ENCODE results near the gene DENND4A.
"Not testable (repeated sequence)": the region's sequence is repeated elsewhere in the genome, so short reads cannot be mapped to it uniquely, and the experiment has no call there.

The DENND4A gene

DNA sequence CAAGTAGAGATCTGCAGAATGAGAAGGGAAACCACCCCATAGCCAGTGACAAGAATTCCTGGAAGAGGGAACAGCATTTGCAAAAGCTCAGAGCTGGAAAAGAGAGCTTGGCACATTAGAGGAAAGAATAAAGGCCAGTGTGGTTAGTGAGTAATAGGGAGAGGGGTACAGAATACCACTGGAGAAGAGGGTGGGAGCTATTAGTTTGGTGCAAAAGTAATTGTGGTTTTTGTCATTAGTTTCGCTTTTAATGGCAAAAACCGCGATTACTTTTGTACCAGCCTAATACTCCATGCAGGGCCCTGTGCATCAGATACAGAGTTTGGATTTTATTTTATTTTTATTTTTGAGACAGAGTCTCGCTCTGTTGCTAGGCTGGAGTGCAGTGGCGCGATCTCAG lies 160.6 kb downstream of the DENND4A start:
- no peak for DNase-seq (ENCODE audit: low spot score)

DNA sequence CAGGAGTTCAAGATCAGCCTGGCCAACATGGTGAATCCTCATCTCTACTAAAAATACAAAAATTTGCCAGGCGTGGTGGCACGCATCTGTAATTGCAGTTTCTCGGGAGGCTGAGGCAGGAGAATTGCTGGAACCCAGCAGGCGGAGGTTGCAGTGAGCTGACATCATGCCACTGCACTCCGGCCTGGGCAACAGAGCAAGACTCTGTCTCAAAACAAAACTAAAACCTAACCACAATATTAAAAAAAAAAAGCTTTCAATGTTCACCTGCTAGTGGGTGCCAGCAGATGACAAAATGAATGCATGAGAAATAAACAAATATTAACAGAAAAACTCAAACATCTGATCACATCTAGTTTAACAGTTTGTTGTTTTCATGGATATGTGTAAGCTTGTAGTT lies 161.3 kb downstream of the DENND4A start:
- no peak for DNase-seq (ENCODE audit: low spot score)

DNA sequence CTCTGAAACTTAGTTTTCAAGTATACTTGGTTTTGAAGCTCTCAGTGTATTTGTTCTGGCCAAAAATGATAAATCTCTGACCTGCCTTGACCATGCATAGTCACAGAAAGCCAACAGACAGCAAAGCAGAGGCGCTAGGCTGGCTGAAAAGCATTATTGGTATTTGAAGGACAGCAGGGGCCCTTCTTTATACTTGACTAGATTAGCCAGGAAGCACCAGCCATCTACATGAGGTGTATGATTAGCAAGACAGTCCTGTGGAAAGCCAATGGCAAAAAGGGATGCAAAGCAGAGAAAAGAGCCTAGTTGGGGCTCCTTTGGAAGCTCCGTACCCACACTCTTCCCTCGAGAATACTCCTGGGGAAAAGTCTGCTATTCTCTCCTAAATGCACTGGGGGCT lies 162.5 kb downstream of the DENND4A start:
- no peak for DNase-seq (ENCODE audit: low spot score)

DNA sequence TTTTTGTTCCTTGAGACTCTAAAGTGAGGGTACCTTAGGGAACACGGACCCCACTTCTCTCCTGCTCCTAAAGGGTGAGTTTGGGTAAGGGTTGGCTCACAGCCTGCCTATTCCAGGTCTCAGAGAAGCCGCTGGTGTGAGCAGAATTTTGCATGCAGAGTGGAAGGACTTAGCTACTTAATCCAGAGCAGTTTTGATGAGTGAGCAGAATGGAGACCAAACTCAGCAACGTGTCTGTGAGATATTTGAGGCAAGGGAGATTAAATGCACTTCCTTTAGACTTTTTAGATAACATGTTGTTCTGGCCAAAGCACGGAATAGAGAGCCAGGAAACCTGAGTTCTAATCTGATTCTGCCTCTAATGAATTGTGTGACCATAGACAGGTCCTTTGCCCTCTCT lies 165.2 kb downstream of the DENND4A start:
- no peak for DNase-seq (ENCODE audit: low spot score)

DNA sequence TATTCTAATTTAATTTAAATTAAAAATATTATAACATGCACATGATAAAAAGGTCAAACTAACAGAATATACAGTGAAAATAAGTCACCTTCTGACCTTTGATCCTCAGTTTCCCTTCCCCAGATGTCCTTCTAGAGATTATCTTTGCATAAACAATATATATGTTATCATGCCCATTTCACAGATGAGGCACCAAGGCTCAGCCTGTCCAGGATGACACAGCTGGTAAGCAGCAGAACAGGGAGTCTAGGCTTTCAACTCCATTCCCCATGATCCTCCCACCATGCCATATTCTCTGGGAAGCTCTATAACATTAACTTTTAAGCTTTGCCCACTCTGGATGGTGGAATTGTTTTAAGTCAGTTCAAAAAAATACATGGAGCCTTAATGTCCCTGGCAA lies 169.0 kb downstream of the DENND4A start:
- DNase-seq (ENCODE audit: low spot score): no peak

DNA sequence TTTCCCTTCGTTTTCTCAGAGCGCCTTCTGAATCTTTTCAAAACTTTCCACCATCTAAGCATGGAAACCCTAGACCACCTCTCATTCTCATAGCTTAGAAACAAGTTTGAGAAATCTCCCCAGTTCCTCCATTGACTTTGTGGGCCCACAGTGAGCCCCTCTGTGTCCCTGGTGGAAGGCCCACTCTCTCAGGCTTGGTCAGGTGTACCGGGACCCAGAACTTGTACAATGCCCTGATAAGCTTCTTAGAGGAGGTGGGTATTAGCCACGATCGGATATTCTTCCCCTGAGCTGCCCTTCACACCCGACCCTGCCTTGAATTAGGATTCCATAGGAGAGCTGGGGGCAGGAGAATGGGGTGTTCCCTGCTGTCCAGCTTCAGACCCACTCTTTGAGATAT lies 170.5 kb downstream of the DENND4A start, which contains the start of gene SLC24A1:
SLC24A1 (plus strand) TSS at position 301 of the 400 bp plus-strand sequence. CDS start 2,143 bp downstream, outside the sequence.
- no peak for DNase-seq (ENCODE audit: low spot score)

DNA sequence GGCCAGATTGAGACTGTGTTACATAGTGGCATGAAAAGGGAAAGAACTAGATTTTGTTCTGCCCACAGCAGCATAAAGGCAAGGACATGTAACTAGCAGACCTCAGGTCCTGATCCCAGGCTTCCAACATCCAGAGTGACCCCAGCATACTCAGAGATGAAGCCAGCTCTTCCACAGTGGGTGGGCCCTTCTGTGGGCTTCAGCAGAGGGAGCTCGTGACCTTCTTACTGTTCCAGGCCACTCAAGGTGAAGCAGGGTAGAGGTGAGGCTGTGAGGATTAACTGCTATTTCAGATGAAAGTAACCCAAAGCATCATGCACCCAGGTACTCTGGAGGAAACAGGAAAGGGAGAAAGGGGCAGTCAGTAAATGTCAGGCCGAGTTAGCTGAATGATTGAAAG lies 171.3 kb downstream of the DENND4A start:
- no peak for DNase-seq (ENCODE audit: low spot score)

DNA sequence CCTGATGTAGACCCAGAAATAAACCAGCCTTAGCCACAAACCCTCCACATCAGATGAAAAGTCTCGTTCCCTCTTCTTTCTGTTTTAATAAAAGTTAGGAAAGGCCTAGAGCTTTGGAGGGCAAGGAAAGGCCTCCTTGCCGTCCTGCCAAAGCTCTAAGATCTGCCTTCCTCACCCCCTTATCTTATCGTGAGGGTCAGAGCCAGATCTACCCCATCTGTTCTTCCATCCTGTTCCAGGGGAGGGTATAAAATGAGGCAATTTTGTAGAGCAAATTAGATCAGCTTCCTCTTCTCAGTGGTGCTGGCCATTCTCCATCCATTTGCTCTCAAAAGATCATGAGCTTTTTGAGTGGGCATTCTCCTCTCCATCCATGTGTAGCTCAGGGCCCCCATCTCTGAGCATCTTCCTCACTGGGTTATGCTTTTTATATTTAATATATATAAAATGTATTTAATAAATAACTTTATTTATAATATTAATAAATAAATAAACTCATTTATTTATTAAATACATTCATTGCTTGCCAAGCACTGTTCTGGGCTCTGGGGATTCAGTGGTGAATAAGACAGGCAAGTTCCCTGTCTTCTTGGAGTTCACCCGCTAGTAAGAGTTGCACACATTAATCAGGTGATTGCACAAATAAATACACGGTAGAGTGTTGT lies 172.3 kb downstream of the DENND4A start:
- no peak for DNase-seq (ENCODE audit: low spot score)

DNA sequence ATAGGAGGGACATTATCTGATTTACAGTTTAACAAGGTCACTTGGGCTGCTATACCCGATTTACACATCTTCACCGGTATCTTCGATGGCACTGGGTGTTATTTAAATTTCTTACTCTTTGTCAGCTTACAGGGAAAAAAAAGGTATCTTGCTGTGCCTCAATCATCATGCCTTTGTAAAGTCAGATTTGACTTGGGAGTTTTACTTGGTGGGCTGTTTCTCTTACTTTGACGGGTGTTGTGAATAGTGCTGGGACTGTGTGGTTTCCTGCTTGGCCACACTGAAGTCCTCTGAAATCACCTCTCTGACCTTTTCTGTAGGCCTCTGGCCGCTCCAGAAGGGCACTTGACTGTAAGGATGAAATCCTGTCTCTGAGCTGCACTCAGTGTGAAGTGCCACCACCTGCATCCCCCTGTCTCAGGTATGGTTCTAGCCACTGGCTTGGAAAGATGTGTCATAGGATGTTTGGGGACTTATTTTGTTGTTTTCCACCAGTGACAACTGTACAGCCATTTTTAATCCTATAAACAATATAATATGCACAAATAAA lies 173.5 kb downstream of the DENND4A start:
- DNase-seq (ENCODE audit: low spot score): no peak

DNA sequence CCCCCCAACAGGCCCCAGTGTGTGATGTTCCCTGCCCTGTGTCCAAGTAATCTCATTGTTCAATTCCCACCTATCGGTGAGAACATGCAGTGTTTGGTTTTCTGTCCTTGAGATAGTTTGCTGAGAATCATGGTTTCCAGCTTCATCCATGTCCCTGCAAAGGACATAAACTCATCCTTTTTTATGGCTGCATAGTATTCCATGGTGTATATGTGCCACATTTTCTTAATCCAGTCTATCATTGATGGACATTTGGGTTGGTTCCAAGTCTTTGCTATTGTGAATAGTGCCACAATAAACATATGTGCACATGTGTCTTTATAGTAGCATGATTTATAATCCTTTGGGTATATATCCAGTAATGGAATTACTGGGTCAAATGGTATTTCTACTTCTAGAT lies 176.2 kb downstream of the DENND4A start:
- DNase-seq (ENCODE audit: low spot score): not testable (repeated sequence)

DNA sequence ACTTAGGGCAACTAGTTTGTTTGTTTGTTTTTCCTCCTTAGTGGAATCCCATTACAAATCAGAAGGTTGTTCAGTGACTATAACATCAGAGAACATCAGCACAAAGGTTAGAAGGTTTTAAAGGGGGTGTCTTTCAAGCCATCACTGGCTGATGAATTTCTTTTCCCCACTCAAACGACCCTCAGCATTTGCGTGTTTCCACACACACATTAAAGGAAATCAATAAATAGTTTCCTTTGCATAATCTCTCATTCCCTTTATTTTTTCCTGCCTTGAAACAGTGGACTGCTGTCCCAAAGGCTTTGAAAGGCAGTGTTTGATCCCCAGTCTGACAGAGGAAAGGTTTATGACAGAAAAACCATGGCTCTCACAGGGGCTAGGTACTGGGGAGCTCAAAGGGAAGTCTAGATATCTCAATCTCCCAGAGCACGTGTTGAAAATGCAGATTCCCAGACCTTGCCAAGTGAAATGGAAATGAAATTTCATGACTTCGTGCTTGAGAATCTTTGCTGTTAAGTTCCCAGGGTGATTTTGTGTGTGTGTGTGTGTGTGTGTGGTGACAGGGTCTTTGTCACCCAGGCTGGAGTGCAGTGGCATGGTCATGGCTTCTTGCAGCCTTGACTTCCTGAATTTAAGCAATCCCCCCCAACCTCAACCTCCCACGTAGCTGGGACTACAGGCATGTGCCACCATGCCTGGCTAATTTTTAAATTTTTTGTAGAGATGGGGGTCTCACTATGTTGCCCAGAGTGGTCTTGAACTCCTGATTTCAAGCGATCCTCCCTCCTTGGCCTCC lies 178.9 kb downstream of the DENND4A start:
- DNase-seq (ENCODE audit: low spot score): no peak

DNA sequence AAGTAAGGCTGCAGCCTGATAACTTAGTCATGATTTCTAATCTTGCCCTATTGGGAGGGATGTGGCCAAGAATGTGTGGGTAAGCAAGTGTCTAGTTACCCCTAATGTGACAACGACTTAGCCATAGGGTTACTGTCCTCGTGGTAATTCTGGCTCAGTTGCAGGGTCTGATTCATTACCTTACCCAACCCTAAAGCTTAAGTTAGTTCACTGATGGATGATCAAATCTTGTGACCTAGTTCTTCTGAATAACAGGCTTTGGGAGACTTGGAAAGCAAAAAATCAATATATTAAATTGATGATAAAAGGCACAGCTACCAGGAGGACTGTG lies 179.5 kb downstream of the DENND4A start:
- DNase-seq (ENCODE audit: low spot score): no peak

DNA sequence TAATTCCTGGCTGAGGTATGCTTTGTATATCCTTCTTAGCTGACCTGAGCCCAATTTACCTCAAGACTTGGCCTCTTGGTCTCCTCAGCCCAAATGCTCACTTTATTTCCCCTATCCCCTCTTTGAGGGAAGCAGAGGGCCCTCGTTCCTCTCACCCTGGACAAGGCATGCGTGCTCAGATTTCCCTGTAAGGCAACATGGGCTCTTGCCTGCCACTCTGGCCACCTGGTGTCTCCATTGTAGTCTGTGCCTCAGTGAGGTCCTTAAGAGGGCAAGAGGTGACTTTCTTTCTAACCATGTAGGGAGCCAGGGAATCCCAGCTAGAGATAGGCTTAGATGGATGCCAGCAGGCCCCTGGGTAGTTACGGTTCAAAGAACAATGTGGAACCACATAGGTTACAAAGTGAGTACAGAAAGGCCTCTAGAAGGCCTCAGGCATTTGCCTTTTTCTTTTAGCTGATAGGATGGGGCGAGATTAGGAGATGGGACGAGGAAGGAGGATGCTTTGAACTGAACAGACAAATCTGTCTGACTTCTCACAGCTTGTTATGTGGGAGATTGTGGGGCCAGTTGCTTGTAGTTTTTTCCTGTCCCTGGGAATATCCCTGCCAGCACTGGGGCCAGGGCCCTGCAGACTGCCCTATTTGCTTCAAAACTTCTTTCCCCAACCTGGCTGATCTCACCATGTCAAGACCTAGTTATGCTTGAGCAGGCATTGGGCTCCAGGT lies 180.0 kb downstream of the DENND4A start:
- no peak for DNase-seq (ENCODE audit: low spot score)

DNA sequence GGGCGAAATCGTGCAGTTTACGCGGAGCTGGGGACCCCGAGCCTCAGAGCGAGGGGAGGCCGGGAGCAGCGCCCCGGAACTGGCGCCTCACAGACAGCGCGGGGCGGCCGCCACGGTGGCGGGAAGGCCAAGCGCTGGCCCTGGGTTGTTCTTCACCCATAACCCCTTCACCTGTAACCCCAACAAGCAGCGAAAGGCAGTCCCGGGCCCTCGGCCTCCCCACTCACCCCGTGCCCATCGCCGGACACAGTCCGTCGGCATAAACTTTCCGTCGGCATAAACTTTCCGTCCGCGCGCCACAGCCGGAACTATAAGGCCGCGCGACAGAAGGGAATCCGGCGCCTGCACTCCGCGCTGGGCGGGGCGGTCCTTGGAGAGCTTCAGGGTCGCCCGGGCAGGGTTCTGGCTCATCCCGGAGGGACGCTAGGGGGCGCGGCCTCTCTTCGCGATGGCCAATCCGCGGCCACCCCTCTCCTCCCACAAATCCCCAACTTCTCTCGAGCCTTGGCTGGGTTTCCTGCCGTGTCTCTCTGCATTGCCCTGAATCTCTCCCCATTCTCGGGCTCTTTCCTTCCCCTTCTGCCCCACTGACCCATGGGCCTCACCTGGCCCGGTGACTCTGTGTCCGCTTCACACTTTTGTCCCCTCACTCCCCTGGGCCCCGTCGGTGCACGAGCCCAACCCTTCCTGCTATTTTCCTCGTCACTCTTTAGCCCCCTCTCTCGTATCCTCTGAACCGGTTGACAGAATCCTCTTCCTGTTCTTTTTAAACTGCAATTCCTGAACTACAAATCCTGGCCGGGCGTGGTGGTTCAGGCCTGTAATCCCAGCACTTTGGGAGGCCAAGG lies 181.0 kb downstream of the DENND4A start, which contains the start of gene INTS14:
INTS14 (minus strand) TSS at position 261 of the 848 bp plus-strand sequence. CDS start 3,751 bp downstream, outside the sequence.
- DNase-seq (ENCODE audit: low spot score): peak; percentile 87
